Measurements from ENCODE around the gene HIRIP3.
A peak's percentile ranks its signal among the peaks of the same experiment; 100 is the strongest.

Gene HIRIP3

GRCh38 chr16:29984764-29985147, 10.7 kb downstream of the HIRIP3 start:
- no peak for DNase-seq (ENCODE audit: low read depth in 1 of 2, low spot score in 1 of 2)

DNA sequence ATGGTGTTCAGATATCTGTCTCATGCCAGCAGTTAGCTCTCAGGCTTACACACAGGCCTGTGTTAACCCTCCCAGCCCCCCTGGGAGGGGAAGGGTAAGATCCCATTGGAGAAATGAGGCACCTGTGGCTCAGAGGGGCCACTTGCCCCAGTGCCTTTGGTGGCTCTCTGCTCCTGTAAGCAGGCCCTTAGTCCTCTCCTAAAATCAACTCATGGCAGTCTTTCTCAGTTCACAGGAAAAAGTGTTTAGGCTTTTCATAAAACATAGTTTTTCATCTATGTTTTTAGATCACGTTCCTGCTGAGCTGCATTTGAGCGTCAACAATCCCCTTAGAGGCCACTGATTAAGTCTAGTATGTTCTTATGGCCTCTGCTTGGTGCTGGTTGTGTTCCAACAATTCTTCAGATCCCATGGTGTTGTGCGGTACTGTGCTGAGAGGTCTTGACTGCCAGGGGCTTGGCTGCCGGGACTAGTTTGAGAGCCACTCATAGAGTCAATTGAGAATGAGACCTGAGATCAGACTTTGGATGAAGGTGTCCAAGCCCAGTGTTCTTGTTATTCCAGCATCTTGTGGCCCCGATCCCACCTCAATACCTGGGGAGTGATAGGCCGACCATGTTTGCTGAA, 11.2 kb downstream of the HIRIP3 start:
- no peak for DNase-seq (ENCODE audit: low read depth in 1 of 2, low spot score in 1 of 2)

DNA sequence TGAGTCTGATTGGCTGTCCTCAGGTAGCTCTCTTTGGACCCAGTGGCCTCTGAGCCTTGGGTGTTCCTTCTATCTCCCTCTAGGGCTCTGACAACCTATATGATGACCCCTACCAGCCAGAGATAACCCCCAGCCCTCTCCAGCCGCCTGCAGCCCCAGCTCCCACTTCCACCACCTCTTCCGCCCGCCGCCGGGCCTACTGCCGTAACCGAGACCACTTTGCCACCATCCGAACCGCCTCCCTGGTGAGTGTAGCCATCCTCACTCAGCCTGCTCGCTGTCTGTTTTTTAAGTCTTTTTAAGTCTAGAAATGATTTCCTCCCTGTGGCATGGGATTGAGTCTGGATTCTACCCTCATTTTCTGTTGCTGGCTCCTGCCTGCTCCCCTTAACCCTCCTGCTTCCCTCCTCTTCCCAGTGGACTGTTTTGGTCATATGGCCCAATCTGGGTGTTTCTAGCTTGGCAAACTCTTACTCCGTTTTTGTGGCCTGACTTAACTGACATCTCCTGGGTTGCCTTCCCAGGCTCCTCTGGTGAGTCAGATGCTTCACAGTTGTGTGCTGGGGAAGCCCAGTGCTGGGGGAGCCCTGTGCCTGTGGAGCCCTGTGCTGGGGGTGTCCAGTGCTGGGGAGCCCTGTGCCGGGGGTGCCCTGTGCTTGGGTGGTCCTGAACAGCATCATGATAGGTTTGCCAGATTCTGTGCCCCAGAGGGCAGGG, 11.8 kb downstream of the HIRIP3 start:
- no peak for DNase-seq (ENCODE audit: low read depth in 1 of 2, low spot score in 1 of 2)

DNA sequence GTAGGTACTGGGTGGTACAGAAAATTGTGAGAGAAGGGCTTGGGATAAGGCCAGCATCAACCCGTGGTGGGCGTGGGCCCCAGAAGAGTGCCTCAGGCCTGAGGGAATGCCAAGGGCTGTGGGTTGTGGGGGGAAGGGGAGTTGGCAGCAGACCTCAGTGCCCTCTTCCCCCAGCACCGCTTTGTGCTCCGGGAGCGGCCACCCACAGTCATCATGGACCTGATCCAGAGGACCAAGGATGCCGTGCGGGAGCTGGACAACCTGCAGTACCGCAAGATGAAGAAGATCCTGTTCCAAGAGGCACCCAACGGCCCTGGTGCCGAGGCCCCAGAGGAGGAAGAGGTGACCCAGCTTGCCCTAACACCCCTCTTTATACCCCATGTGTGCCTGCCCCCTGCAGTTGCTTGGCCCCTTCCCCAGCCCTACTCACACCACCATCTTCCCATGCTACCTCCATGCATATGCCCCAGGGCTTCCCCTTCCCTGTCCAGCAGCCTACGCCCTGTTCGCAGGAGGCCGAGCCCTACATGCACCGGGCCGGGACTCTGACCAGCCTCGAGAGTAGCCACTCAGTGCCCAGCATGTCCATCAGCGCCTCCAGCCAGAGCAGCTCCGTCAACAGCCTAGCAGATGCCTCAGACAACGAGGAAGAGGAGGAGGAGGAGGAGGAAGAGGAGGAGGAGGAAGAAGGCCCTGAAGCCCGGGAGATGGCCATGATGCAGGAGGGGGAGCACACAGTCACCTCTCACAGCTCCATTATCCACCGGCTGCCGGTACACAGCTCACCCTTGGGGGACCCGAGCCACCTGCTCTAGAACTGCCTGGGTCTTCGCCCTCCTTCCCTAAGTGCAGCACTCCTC, 12.6 kb downstream of the HIRIP3 start:
- DNase-seq (ENCODE audit: low read depth in 1 of 2, low spot score in 1 of 2), result no peak

GRCh38 chr16:29978564-29979270, 16.7 kb downstream of the HIRIP3 start:
- DNase-seq (ENCODE audit: low read depth in 1 of 2, low spot score in 1 of 2), result no peak

- DNase-seq (ENCODE audit: low read depth in 1 of 2, low spot score in 1 of 2), result no peak
Measured at GRCh38 chr16:29978081-29978480, 17.3 kb downstream of the HIRIP3 start.

- DNase-seq (ENCODE audit: low read depth in 1 of 2, low spot score in 1 of 2), result no peak
Measured at GRCh38 chr16:29977063-29977825, 18.2 kb downstream of the HIRIP3 start.

DNA sequence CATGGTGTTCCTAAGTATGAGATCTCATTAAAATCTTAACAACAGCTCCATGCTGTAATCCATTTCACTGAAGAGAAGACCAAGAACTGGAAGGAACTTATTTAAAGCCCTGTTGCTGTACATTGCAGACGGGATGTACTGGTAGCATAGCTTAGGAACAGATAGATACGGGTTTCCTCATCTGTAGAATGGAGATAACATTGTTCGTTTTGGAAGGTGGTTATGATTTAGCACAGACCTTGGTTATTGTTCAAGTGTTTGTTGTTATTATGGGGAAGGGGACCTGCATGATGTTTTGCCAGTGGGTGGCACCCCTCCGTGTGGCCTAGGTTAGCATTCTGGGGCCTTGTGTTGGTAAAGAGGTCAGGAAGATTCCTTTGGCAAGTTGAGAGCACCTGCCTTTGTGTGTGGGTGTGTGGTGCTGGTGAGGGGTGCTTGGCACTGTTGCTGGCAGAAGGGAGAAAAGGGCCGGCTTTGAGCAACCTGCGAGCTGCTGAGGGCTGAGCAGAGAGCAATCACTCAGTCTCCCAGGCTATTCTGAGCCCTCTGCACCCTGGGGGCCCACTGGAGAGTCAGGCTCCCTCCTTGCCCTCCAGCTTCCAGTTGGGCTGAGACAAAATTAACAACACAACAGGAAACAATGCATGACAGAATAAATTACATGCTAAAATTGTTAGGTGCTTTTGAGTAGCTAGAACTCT, 19.5 kb downstream of the HIRIP3 start:
- DNase-seq (ENCODE audit: low read depth in 1 of 2, low spot score in 1 of 2), result no peak

- no peak for DNase-seq (ENCODE audit: low read depth in 1 of 2, low spot score in 1 of 2)
Measured at GRCh38 chr16:29975134-29975538, 20.3 kb downstream of the HIRIP3 start.

DNA sequence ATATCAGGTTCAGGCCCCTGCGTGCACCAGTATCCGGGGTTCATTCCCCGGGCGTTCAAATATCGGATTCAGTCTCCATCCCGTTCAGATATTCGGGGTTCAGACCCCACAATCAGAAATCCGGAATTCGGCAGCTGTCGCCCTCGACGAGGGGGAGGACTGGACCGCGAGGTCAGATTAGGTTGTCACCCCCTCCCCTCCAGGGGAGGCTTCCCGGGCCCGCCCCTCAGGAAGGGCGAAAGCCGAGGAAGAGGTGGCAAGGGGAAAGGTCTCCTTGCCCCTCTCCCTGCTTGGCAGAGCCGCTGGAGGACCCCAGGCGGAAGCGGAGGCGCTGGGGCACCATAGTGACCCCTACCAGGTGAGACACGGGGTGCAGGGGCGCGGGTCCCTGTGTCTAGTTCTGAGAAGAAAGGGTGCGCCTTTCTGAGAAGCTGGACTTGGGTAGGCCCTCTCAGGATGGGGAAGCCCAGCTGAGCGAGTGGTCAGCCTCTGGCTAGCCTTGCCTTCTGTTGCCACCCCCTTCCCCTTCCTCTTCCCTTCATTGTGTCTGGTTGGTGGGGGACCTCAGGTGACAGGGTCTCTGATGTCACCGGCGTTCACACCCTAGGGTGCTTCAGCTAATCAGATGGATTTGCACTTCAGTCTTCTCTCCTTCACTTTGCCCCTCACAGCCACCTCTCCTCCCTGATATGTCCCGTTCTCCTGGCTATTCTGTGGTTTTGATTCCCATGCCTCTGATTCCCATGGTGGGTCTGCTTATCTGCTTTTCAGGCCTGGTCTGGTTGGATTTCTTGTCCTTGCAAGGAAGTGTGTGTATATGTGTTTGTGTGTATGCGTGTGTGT, 20.9 kb downstream of the HIRIP3 start:
- no peak for DNase-seq (ENCODE audit: low read depth in 1 of 2, low spot score in 1 of 2)

GRCh38 chr16:29973384-29974246, 21.8 kb downstream of the HIRIP3 start, which contains the start of gene TAOK2:
Gene TAOK2, plus strand, starts transcription at chr16:29973868. Its CDS starts 3,905 bp downstream, at chr16:29977773.
- DNase-seq (ENCODE audit: low read depth in 1 of 2, low spot score in 1 of 2), result peak; percentile 79 to 93

- no peak for DNase-seq (ENCODE audit: low read depth in 1 of 2, low spot score in 1 of 2)
Measured at GRCh38 chr16:29972992-29973383, 22.4 kb downstream of the HIRIP3 start.

DNA sequence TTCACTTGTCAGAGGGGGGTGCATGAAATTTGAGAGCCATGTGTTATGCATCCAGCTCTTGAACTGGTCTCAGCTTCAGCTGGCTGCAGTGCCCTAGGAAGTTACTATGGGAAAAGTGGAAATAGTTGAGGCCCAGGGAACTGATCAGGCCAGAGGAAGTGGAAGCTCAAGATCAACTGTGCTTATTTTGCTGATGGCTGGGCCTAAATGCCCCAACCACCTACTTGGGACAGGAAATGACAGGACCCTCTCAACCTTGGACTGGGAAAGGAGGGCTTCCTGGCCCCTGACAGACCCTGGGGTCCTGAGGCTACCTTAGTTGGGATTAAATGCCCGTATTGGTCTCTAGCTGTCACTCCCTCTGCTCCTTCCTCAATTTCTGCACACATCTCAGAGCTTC, 22.9 kb downstream of the HIRIP3 start:
- DNase-seq (ENCODE audit: low read depth in 1 of 2, low spot score in 1 of 2), result no peak

GRCh38 chr16:29971304-29971703, 24.1 kb downstream of the HIRIP3 start:
- DNase-seq (ENCODE audit: low read depth in 1 of 2, low spot score in 1 of 2), result no peak

GRCh38 chr16:29968205-29968604, 27.2 kb downstream of the HIRIP3 start:
- no peak for DNase-seq (ENCODE audit: low read depth in 1 of 2, low spot score in 1 of 2)

DNA sequence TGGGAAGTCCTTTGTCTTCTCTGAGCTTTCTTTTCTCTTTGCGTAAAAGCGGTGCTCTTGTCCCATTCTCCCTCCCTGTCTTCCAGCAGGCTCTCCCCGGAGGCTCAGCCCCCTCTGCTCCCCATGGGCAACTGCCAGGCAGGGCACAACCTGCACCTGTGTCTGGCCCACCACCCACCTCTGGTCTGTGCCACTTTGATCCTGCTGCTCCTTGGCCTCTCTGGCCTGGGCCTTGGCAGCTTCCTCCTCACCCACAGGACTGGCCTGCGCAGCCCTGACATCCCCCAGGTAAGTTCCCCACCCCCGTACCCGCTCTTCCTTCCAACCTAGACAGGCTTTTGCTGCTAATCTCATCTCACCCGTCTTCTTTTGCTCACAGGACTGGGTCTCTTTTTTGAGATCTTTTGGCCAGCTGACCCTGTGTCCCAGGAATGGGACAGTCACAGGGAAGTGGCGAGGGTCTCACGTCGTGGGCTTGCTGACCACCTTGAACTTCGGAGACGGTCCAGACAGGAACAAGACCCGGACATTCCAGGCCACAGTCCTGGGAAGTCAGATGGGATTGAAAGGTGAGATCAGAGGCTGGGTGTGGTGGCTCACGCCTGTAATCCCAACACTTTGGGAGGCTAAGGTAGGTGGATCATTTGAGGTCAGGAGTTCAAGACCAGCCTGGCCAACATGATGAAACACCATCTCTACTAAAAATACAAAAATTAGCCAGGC, 32.2 kb downstream of the HIRIP3 start:
- DNase-seq (ENCODE audit: low read depth in 1 of 2, low spot score in 1 of 2), result no peak

DNA sequence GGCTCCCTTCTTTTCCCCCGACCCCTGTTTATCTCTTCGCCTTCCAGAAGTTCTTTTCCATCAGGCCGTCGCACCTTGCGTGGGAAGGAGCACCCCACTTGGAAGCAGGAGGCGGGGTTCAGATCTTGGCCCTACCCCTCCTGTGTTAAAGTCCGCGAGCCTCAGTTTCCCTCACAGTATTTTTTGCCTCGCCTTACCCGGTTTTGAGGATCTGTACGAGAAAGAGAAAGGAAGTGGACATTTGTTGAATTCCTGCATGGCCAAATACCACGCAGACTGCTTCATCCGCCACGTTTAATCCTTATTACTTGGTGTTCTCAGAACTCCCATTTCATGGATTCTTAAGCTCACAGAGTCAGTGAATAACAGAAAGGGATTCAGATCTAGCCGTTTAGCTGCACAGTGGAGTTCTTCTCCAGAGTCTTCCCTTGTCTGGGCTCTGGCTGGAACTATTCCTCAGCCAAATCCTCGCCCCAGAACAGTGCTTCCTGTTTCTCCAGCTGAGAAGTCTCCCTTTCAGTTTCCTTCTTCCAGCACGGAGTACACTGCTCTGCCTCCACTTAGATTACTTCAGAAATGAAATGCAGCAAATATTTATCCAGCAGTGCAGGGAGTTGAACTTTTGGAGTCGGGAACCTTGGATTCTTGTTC, 32.9 kb downstream of the HIRIP3 start:
- DNase-seq (ENCODE audit: low read depth in 1 of 2, low spot score in 1 of 2), result no peak
